ENCODE data around the gene EHD3.

DNA sequence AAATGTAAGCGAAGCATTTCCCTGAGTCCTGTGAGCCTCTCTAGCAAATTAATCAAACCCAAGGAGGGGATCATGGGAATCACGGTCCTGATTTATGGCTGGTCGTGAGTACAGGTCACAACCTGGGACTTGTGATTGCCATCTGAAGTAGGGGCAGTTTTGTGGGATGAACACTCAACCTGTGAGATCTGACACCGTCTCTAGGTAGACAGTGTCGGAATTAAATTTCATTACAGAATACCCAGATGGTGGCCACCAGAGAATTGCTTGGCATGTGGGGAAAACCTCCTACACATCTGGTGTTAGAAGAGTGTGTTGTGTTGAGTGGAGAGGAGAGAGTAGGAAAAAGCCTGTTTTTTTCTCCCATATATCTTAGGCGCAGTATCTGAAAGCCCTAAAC is 29.2 kb upstream of the EHD3 start:
- TF ChIP-seq, protein P1, sequence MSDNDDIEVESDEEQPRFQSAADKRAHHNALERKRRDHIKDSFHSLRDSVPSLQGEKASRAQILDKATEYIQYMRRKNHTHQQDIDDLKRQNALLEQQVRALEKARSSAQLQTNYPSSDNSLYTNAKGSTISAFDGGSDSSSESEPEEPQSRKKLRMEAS (IDR thresholded peaks at IDR 0.05): no peak
- no peak for TF ChIP-seq CEBPB (IDR thresholded peaks at IDR 0.05)
